Mononuclear cell (primary cell): ENCODE data around the gene NAPSA. TPM values are rescaled to one million over a fixed set of nuclear protein-coding genes. Genes with fewer than 3 reads are reported as not detected.

Source experiments
- H3K27me3 ChIP-seq: 2 replicates; pipeline ENCODE4 v1.6.0; 2011; ENCODE audit warnings: low read length, control low read depth; ENCODE audit not compliant: insufficient read depth
- H3K4me1 ChIP-seq: 2 replicates; pipeline ENCODE4 v1.5.1; 2011; ENCODE audit warnings: mild to moderate bottlenecking, low read length, control low read depth; ENCODE audit not compliant: insufficient read depth
- H3K4me3 ChIP-seq: 2 replicates; pipeline ENCODE4 v1.5.1; 2011; ENCODE audit warnings: mild to moderate bottlenecking, low read length, moderate library complexity
- H3K9me3 ChIP-seq: 2 replicates; pipeline ENCODE4 v1.5.1; 2011; ENCODE audit warnings: low read depth, mild to moderate bottlenecking, control low read depth, low read length
- total RNA-seq: library from RNA; depleted of rRNA; stranded (reverse); fragments of >200 nt; gene quantifications from one replicate; pipeline ENCODE4 v1.2.3, GENCODE V29; 2012

The NAPSA gene
- total RNA-seq, 1 donor: not detected

DNA sequence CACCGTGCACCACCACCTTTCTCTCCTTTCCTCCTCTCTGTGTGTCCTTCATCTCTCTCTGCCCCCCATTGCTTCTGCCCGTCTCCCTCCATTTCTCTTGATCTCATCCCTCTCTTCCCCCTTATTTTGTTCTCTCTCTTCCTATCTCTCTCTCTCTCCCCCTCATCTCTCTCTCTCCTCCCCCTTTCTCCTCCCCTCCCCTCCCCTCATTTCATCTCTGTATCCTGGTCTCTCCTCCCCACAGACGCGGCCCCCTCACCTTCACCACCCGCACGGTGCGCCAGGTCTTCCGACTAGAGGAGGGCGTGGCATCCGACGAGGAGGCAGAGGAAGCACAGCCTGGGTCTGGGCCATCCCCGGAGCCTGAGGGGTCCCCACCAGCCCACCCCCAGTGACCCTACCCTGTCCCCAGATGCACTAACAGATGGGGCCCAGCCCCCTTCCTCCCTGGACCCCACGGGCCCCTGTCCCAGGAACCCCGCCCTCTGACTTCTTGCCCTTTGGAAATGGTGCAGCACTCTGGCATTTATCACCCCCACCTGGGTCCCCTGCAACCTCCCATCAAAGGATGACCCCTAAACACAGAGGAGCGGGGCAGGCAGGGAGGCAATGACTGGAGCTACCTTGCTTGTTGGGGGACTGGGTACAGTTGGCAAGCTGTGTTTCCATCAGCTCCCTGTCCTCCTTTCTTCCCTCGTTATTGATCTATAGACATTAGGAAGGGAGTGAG, 55.9 kb downstream of the NAPSA start:
- Histone ChIP-seq H3K4me1 (no peaks in the 10 kb centered on the region), H3K9me3 (no peaks in the 10 kb centered on the region), H3K27me3 (peaks cover 38% of the 10 kb centered on the region), H3K4me3 (no peak overlapping the region)

DNA sequence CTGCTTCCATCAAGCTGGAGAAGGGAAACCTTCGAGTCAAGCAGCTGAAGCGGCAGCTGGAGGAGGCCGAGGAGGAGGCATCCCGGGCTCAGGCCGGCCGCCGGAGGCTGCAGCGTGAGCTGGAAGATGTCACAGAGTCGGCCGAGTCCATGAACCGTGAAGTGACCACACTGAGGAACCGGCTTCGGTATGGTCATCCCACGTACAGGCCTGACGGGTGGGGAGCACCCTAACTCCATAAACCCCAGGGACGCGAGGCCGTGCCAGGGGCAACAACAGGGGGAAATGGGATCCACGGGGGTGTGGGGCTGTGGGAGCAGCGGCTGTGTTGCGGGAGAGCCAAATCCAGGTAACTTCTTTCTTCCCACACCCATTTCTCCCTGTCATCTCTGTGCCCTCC, 56.4 kb downstream of the NAPSA start:
- no peaks in the 10 kb centered on the region for H3K9me3 ChIP-seq
- H3K4me1 ChIP-seq: no peaks in the 10 kb centered on the region
- no peak overlapping the region for H3K4me3 ChIP-seq
- H3K27me3 ChIP-seq: peaks cover 35% of the 10 kb centered on the region

Other genes with a start within 250 kb of the NAPSA start
- not detected for gene IZUMO2, start 202.4 kb downstream of the NAPSA start, total RNA-seq
- gene MYH14, start 162.0 kb downstream of the NAPSA start, total RNA-seq: not detected
- gene KCNC3, start 36.3 kb downstream of the NAPSA start, total RNA-seq: 2.1 TPM
- gene NR1H2, start 10.8 kb upstream of the NAPSA start, total RNA-seq: 125 TPM
- 7.7 TPM for gene POLD1, start 18.7 kb upstream of the NAPSA start, total RNA-seq
- gene SPIB, start 53.3 kb upstream of the NAPSA start, total RNA-seq: 5.6 TPM
- 0.10 TPM for gene MYBPC2, start 67.3 kb upstream of the NAPSA start, total RNA-seq
- 58.9 TPM for gene EMC10, start 110.9 kb upstream of the NAPSA start, total RNA-seq
- gene GARIN5A, start 111.2 kb upstream of the NAPSA start, total RNA-seq: 0.21 TPM
- 8.4 TPM for gene JOSD2, start 145.6 kb upstream of the NAPSA start, total RNA-seq
- not detected for gene ASPDH, start 148.3 kb upstream of the NAPSA start, total RNA-seq
- gene LRRC4B, start 202.8 kb upstream of the NAPSA start, total RNA-seq: not detected